GM18498 (cell line): ENCODE data around the gene CHMP3.
A peak's percentile ranks its signal among the peaks of the same experiment; 100 is the strongest.
"Not testable (repeated sequence)": the region's sequence is repeated elsewhere in the genome, so short reads cannot be mapped to it uniquely, and the experiment has no call there.

ENCODE experiments used
- ATAC-seq: cut with Tn5 transposase; IDR thresholded peaks from one replicate; pipeline ENCODE4 v1.9.1; 2021; ENCODE audit warnings: mild to moderate bottlenecking, moderate library complexity; ENCODE audit not compliant: unreplicated experiment

Gene CHMP3

DNA sequence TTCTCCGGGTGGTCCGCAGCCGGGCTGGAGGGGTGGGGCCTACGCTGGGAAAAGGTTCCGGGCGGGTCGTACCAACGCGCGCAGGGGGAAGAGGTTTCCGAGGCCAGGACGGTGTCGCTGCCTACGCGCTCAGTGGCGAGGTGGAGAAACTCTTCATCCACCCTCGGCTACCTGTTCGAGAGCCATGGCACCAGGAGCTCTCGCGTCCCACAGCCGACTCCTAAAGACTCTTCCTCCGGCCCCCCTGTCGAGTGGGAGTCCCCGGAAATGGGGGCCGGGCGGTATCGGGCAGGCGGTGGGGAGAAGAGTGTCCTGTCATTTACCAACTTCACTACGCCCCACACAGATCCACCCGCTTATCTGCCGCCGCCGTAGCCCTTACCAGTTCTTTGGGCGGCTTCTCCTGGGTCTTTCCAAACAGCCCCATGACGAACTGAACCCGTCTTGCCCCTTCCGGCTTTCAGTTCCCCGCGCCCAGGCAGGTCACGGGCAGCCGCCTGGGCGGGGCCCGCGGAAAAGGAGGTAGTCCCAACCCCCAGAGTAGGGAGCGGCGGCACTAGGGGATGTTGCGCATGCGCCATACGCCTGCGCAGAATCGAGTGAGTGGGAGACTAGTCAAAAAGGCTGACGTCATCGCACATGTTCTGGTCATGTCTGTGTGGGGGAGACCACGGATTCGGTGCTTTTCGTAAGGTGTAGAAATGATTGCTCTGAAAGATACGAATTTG lies at the start of gene CHMP3:
Gene CHMP3, minus strand, starts transcription at position 522 of the 728 bp plus-strand sequence. Its CDS starts 95 bp downstream, at position 427.
- peak; percentile 90 for ATAC-seq

DNA sequence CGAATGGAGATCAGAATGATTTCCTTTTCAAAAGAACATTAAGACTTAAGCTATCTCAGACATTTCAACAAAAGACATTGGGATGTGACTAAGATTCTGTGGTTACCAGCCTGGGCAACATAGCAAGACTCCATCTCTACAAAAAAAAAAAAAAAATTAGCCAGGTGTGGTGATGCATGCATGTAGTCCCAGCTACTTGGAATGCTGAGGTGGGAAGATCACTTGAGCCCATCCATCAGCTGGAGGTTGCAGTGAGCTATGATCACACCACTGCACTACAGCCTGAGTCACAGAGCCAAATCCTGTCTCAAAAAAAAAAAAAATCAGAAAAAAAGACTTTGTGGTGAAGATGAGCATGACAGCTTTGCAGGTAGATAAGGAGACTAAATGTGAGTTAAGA lies 47.6 kb upstream of the CHMP3 start:
- no peak for ATAC-seq

DNA sequence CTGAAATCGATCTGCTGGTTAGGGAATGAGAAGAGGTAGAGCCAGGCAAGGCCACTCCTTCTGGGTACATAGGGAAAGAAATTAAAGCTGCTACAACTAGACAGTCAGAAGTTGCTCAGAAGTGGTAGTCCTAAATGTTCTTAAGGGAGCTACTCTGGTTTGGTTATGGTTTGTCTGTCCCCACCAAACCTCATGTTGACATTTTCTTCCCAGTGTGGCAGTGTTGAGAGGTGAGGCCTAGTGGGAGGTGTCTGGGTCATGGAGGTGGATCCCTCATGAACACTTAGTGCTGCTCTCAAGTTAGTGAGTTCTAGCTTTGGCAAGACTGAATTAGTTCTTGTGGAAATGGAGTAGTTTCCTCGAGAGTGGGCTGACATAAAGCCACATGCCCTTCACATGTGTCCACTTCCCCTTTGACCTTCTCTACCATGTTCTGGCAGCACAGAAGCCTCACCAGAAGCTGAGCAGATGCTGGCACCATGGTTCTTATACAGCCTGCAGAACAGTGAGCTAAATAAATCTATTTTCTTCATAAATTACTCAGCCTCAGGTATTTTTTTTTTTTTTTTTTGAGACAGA lies 45.7 kb upstream of the CHMP3 start:
- ATAC-seq, result no peak

DNA sequence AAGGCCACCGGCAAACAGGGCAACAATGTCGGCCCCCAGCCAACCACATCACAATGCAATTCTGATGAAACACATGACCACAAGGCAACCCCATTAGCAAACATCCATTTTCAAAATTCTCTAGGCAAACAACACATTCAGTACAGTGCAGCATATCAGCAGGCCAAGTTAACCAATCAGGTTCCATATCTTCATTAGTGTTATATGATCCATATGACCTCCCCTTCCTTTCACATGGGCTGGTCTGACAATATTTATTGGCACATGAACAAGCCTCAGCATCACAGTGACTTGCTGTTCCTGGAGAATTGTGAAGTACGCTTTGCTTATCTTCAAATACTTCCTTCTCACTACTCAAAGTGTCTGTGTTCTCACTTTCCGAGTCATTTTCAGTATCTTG lies 40.7 kb upstream of the CHMP3 start:
- no peak for ATAC-seq

DNA sequence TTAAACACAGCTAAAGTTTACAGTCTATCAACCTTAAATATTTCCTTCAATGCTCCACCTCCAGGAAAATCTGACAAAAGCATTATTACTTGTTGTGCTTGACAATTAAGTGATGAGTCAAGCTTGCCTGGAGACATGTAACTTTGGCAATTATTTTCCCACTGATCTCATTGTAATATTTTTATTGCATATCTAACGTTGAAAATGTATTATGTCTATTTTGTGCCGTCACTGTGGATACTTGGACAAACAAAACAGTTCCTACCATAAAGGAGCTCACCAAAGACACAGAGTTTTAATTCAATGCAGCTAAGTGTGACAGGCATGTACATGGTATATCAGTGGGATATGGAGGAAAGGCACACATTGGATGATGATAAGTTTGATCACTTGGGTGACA lies 35.7 kb upstream of the CHMP3 start:
- no peak for ATAC-seq

DNA sequence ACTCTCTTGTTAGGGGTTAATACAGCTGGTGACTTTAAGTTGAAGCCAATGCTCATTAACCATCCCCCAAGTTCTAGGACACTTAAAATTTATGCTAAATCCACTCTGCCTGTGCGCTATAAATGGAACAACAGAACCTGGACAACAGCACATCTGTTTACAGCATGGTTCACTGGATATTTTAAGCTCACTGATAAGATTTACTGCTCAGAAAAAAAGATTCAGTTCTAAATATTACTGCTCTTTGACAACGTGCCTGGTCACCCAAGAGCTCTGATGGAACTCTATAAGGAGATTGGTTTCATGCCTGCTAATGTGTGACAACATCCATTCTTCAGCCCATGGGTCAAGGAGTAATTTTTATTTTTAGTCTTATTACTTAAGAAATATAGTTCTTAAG lies 32.9 kb upstream of the CHMP3 start:
- no peak for ATAC-seq

DNA sequence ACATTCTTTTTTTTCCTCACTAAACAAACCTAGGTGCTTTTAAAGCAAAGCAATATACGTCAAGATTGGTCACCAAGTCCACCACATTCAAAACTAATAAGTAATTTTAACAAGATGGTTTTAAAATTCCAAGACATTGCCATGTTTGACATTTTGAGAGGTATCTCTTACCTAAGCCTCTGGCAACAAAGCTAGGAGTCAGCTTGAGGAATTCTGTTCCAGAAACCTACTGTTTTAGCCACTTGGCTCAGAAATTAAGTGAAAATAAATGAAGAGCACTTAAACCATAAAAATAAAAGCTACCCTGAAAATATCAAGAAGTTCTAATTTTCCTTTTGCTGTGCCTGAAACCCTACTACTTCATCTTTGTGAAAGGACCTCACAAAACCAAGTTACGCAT lies 30.0 kb upstream of the CHMP3 start:
- ATAC-seq, result no peak

DNA sequence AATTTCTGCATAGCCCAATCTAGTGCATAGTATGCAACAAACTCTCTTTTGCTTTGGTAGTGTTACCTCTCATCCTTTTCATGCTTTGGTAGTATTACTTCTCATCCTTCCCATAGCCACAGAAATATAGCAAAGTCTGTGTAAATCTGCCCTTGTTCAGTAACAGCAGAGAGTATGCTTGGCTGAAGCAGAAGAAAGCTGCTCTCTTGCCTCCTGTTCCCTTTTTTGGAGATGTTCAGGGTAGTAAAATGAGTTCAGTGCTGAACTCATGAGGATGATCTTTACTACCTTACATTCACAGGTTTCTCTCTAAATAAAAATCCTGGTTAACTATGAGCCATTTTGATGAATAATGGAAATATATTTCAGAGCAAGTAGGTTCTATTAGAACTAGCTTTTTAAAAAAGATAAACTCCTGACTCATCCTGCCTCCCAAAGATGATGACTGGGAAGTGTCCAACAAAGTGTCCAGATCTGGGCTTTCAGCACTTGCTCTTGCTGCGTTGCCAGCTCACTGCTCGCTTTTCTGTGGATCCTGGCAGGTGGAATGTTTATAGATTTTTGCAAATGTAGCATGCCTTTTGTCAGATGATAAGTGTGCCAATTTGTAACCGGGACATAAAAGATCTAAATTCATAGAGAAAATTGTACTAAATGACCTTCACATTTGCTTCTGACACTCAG lies 29.4 kb upstream of the CHMP3 start:
- ATAC-seq, result no peak

DNA sequence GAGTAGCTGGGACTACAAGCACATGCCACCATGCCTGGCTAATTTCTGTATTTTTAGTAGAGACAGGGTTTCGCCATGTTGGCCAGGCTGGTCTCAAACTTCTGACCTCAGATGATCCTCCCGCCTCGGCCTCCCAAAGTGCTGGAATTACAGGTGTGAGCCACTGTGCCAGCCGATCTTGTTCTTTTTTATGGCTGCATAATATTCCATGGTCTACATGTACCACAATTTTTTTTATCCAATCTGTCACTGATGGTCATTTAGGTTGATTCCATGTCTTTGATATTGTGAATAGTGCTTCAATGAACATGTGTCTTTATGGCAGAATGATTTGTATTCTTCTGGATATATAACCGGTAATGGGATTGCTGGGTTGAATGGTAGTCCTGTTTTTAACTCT lies 26.5 kb upstream of the CHMP3 start:
- ATAC-seq, result not testable (repeated sequence)

DNA sequence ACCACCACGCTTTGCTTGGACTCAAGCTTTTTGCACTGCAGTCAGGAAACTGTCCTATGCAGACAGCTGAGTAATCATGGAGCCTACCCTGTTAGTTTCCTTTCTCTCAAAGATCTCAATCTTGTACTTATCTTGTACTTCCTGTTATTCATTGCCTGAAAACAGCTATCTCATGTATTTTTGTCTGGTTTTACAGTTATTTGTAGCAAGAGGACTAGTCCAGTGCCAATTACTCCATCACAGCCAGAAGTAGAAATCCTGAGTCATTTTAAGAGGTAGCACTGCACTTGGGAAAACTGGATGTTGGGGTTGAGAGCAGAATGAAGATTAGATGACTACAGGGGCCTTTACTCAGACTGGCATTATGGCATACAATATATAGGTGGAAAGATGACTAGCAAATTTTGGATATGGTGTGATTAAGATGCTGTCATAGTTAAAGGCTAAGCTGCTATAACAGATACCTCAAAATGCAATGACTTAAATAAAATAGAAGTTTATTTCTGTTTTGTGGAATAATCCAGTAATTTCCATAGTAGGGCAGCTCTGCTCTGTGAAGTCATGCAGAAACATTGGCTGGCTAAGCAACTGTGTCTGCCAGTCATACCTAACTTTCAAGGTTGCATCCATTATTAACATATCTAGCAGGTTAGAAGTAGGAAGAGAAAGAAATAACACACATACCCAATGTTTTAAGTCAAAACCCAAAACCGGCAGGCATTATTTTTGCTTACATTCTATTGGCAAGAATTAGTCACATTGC lies 21.1 kb upstream of the CHMP3 start:
- ATAC-seq, result peak; percentile 70

DNA sequence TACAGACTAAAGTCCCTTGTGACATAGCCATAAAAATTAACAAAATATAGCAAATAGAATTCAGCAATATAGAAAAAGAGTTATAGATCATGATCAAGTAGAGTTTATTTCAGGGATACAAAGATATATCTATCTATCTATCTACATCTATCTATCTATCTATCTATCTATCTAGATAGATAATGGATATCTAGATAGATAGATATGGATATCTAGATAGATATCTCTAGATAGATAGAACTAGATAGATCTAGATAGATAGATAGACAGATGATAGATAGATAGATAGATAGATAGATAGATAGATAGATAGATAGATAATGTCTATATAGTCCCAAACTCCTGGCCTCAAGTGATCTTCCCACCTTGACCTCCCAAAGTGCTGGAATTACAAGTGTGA lies 17.3 kb upstream of the CHMP3 start:
- ATAC-seq, result no peak

DNA sequence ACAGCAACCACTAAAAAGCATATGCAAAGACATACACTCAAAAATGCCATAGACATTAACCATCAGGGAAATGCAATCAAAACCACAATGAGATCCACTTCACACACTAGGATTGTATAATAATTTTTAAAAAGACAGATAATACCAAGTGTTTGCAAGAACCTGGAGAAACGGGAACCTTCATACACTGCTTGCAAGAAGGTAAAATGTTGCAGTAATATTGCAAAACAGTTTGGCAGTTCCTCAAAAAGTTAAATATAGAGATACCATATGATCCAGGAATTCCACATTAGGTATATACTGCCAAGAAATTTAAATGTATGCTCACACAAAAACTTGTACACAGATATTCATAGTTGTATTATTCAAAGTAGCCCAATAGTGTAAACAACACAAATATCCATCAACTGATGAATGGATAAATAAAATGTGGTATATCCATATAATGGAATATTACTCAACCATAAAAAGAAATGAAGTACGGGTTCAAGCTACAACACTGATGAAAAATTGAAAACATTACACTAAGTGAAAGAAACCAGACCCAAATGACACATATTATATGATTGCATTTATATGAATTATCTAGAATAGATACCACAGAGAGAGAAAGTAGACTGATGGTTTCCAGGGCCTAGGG lies 14.7 kb upstream of the CHMP3 start:
- ATAC-seq, result no peak

DNA sequence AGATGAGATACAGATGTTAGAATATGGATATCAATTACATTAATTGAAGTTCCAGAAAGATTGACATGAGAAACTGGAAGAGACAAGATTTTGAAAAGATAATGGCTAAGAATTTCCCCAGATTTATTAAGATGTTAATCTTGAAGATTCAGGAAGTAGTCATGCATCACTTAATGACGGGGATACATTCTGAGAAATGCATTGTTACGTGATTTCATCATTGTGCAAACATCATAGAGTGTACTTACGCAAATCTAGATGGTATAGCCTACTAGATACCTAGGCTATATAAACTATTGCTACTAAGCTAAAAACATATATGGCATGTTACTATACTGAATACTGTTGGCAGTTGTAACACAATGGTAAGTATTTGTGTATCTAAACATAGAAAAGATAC lies 6.8 kb upstream of the CHMP3 start:
- no peak for ATAC-seq

DNA sequence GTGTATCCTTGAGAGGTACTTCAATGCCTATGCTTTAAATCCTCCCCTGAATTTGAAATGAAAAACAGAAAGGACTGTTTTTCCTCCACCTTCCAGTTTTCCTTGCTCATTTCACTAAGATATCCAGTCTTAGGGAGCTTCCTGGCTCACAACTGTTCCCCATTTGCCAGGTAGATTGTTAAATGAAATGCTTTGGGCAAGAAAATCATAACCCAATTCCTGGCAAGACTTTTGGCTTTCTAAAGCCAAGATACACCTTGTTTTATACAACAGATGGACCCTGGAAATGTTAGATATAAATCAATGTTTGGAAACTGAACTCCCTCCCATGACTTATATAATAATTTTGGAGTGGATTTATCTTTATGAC lies 3.6 kb upstream of the CHMP3 start:
- no peak for ATAC-seq

DNA sequence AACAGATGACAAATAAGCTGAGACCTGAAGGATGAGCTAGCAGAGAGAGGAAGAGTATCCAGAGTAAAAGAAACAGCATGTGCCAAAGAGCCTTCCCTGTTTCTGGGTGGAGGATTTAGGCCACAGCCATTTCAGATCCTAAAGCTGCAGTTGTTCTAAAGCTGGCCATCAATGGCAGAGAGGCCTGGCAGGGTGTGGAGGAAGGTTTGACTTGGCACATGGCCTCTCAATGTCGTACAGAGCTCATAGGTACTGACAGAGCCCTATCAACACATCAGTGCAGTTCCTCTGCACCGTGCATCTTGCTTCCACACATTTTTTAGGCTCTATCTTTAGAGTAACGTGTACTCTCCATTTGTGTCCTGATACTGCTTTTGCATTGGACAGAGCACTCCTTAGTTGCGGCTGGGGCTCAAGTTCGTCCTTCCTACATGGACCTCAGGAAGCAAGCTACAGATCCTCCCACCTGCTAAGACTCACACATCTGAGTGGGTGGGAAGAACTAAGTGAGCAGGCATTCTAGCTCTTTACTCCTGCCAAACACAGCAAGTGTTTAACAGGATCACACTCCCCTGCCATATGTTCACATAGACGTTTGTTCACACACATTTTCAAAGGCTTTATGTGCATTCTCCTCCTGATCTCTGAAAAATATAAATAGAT lies 3.0 kb upstream of the CHMP3 start:
- no peak for ATAC-seq

DNA sequence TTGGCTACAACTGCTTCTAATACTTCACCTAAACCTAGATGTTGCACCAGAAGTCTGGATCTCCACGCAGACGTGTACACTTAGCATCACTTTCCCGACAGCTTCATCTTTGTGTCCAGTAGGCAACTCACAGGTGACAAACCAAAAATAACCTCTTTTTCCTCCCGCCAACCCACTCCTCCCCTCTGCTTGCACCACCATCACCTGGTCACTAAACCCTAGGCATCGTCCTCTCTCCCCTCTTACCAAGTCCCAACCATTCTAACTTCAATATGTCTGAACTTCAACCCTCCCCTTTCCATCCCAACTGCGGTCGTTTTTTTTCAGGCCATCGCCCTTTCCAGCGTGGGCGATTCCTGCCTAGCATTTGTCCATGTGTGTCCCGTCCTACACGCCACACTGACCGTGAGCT lies 413 bp upstream of the CHMP3 start:
- no peak for ATAC-seq

DNA sequence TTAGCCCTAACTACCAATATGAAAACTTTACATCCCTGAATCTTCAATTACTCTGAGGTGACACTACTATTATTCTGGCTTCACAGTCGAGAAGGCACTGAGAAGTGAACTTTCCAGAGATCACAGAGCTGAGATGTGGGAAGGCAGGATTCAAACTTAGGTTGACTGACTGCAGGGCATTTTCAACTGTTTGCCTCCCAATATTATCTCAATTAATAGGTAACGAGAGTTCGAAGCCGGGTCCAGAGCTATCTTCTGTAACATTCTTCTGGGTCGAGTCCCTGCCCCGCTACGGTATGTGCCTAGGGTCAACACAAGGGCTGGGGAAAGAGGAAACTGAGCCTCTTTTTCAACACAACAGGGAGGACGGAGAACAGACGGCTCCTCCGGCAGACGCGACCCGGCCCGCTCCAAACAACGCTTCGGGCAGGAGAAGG lies 740 bp downstream of the CHMP3 start:
- no peak for ATAC-seq

DNA sequence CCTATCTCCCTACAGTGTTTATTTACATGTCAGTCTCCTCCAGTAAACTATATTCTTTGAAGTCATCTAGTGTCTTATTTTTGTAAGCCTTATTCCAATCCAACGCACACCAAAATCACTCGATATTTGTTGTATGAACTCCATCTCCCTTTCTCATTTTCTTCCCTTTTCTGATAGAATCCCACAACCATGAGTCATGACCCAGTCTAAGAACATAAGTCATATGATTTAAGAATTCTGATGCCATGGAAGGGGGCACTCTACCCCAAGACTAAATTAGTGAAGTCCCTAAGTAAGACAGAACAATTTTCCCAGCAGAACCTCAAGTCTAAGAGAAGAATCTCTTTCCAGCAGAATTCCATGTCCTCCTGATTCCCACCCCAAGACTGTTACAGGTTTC lies 5.4 kb downstream of the CHMP3 start:
- ATAC-seq, result no peak

DNA sequence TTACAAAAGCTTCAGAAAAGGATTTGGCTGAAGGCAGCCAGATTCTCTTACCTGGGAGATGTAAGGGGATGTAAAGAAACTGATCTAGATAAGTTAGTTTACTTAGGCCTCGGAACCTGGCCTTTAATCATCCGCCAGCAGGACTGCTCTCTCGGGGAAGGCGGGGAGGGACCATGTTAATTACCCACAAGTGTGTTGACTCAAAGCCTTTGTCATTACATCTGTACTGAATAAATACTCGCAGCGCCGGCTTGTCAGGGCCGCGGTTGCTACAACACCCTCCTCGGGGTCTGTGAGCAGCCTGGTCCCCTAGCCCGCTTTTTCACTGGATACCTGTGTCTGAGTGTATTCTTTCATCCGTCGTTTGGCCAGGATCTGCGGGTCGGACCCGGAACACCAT lies 6.7 kb downstream of the CHMP3 start:
- no peak for ATAC-seq

DNA sequence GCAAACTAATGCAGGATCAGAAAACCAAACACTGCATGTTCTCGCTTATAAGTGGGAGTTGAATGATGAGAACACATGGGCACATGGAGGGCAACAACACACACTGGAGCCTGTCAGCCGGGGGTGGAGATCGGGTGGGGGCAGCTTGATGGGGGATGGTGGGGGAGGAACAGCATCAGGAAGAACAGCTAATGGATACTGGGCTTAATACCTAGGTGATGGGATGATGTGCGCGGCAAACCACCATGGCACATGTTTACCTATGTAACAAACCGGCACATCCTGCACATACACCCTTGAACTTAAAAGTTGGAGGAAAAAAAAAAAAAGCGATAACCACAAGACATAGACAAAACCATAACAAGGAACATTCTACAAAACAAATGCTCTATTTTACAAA lies 10.4 kb downstream of the CHMP3 start:
- ATAC-seq, result no peak
